ENCODE measurements around the gene CEMIP2. TPM values are rescaled to one million over a fixed set of nuclear protein-coding genes. Genes with fewer than 3 reads are reported as not detected.
"Not testable (repeated sequence)": the region's sequence is repeated elsewhere in the genome, so short reads cannot be mapped to it uniquely, and the experiment has no call there.

The CEMIP2 gene
- total RNA-seq, 1 experiment from 2014 or later = 14.8 TPM

- Histone ChIP-seq H3K27me3 (ENCODE audit: control insufficient read depth, insufficient read depth, low read length) (no peaks in the 10 kb centered on the region), H3K27ac (ENCODE audit: low read length) (no peak overlapping the region), H3K4me1 (ENCODE audit: control insufficient read depth, insufficient read depth, low read length) (no peaks in the 10 kb centered on the region), H3K4me3 (ENCODE audit: low read depth in 2 of 2, low read length in 2 of 2) (no peak overlapping the region), H3K36me3 (ENCODE audit: control insufficient read depth, insufficient read depth, low read length) (no peaks in the 10 kb centered on the region), H3K9me3 (ENCODE audit: control insufficient read depth, insufficient read depth, low read depth, low read length) (no peaks in the 10 kb centered on the region)
- in situ Hi-C loops (cut with HindIII; ENCODE audit: low pct_unique_long_range_greater_than_20kb, low sequenced_read_pairs) = no loop called here
- TF ChIP-seq TCF7L2 (IDR thresholded peaks at IDR 0.05; ENCODE audit: low read depth, low read length) = no peak
- no peak for ATAC-seq
- CTCF ChIA-PET = no interaction called here
- POLR2A ChIA-PET = no interaction called here
- DNase-seq (ENCODE audit: low read depth, low spot score) = no peak
- intact Hi-C loops (cut with micrococcal nuclease; ENCODE audit: unreplicated experiment) = no loop called here
- no TSS peak for BruUV-seq (replicated peaks)
Measured at GRCh38 chr9:71663931-71664459, 104.3 kb downstream of the CEMIP2 start.

- DNase-seq (ENCODE audit: low read depth, low spot score) (no peak), ATAC-seq (no peak)
- TF ChIP-seq SIN3A (IDR thresholded peaks at IDR 0.05; ENCODE audit: borderline replicate concordance, insufficient read depth, low read depth, low read length) (no peak), CTCF (IDR thresholded peaks at IDR 0.05) (no peak), TCF7L2 (IDR thresholded peaks at IDR 0.05; ENCODE audit: low read depth, low read length) (no peak)
- Histone ChIP-seq H3K27me3 (ENCODE audit: control insufficient read depth, insufficient read depth, low read length) (no peaks in the 10 kb centered on the region), H3K27ac (ENCODE audit: low read length) (no peak overlapping the region), H3K9me3 (ENCODE audit: control insufficient read depth, insufficient read depth, low read depth, low read length) (no peaks in the 10 kb centered on the region), H3K4me1 (ENCODE audit: control insufficient read depth, insufficient read depth, low read length) (no peaks in the 10 kb centered on the region), H3K4me3 (ENCODE audit: low read depth in 2 of 2, low read length in 2 of 2) (no peak overlapping the region), H3K36me3 (ENCODE audit: control insufficient read depth, insufficient read depth, low read length) (no peaks in the 10 kb centered on the region)
- POLR2A ChIA-PET = no interaction called here
- in situ Hi-C loops (cut with HindIII; ENCODE audit: low pct_unique_long_range_greater_than_20kb, low sequenced_read_pairs) = no loop called here
- CTCF ChIA-PET = no interaction called here
- BruUV-seq (replicated peaks) = no TSS peak
- intact Hi-C loops (cut with micrococcal nuclease; ENCODE audit: unreplicated experiment) = no loop called here
Measured at GRCh38 chr9:71663216-71663615, 105.1 kb downstream of the CEMIP2 start.

GRCh38 chr9:71662082-71662481 lies 106.2 kb downstream of the CEMIP2 start:
- no peak overlapping the region for H3K4me3 ChIP-seq (ENCODE audit: low read depth in 2 of 2, low read length in 2 of 2)
- ChIA-PET POLR2A (no interaction called here), CTCF (no interaction called here)
- in situ Hi-C loops (cut with HindIII; ENCODE audit: low pct_unique_long_range_greater_than_20kb, low sequenced_read_pairs) (no loop called here), intact Hi-C loops (cut with micrococcal nuclease; ENCODE audit: unreplicated experiment) (no loop called here)
- no peaks in the 10 kb centered on the region for H3K4me1 ChIP-seq (ENCODE audit: control insufficient read depth, insufficient read depth, low read length)
- no peak for ATAC-seq
- BruUV-seq (replicated peaks) = no TSS peak
- no peaks in the 10 kb centered on the region for H3K9me3 ChIP-seq (ENCODE audit: control insufficient read depth, insufficient read depth, low read depth, low read length)
- no peak overlapping the region for H3K27ac ChIP-seq (ENCODE audit: low read length)
- H3K36me3 ChIP-seq (ENCODE audit: control insufficient read depth, insufficient read depth, low read length) = no peaks in the 10 kb centered on the region
- H3K27me3 ChIP-seq (ENCODE audit: control insufficient read depth, insufficient read depth, low read length) = no peaks in the 10 kb centered on the region
- no peak for DNase-seq (ENCODE audit: low read depth, low spot score)
- TF ChIP-seq REST (IDR thresholded peaks at IDR 0.05; ENCODE audit: insufficient read depth in 1 of 2, low read depth in 2 of 2, low read length in 1 of 2) (no peak), POLR2AphosphoS5 (IDR thresholded peaks at IDR 0.05; ENCODE audit: low read depth, low read length) (no peak), SIN3A (IDR thresholded peaks at IDR 0.05; ENCODE audit: borderline replicate concordance, insufficient read depth, low read depth, low read length) (no peak), CTCF (IDR thresholded peaks at IDR 0.05) (no peak), TCF7L2 (IDR thresholded peaks at IDR 0.05; ENCODE audit: low read depth, low read length) (no peak)

- H3K4me1 ChIP-seq (ENCODE audit: control insufficient read depth, insufficient read depth, low read length); H3K27me3 ChIP-seq (ENCODE audit: control insufficient read depth, insufficient read depth, low read length); in situ Hi-C loops (cut with HindIII; ENCODE audit: low pct_unique_long_range_greater_than_20kb, low sequenced_read_pairs); BruUV-seq (replicated peaks); H3K4me3 ChIP-seq (ENCODE audit: low read depth in 2 of 2, low read length in 2 of 2); ATAC-seq; H3K36me3 ChIP-seq (ENCODE audit: control insufficient read depth, insufficient read depth, low read length); DNase-seq (ENCODE audit: low read depth, low spot score); H3K27ac ChIP-seq (ENCODE audit: low read length); H3K9me3 ChIP-seq (ENCODE audit: control insufficient read depth, insufficient read depth, low read depth, low read length); POLR2A ChIA-PET; intact Hi-C loops (cut with micrococcal nuclease; ENCODE audit: unreplicated experiment); CTCF ChIA-PET: not testable (repeated sequence)
Measured at GRCh38 chr9:71657276-71657675, 111.0 kb downstream of the CEMIP2 start.

All from Panc1 (cell line).